Activated gamma-delta T cell (primary cell): ENCODE measurements around the gene RNU5D-1.
"Not testable (repeated sequence)": the region's sequence is repeated elsewhere in the genome, so short reads cannot be mapped to it uniquely, and the experiment has no call there.

Source experiments
- DNase-seq: peaks from one replicate; lab custom pipeline; 2025; lab: John Stamatoyannopoulos, UW

The RNU5D-1 gene

DNA sequence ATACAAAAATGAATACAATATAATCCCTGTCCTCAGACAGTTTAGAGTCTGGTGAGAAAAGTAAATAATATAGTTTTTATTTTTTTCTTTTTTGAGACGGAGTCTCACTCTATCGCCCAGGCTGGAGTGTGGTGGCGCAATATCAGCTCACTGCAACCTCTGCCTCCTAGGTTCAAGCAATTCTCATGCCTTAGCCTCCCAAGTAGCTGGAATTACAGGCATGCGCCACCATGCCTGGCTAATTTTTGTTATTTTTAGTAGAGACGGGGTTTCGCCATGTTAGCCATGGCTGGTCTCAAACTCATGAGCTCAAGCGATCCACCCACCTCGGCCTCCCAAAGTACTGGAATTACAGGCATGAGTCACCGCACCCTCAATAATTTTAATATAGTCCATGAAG, 31.6 kb downstream of the RNU5D-1 start:
- not testable (repeated sequence) for DNase-seq

DNA sequence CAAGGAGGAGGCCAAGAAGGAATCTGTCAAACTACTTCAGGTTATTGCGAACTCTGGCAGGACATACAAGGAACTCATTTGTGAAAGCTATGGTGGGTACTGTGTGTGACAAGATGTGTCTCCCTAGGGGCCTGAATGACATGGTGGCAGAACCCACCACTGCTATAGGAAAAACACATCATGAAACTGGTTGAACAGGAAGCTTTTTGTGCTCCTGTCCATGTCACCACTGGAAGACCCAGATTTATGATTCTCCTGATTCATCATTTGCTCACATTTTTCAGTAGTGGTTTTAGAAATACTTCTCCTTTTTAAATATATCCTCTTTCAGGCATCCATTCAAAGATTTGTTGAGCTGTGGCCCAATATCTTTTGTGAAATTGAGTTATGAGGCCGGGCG, 32.8 kb downstream of the RNU5D-1 start:
- no peak for DNase-seq

DNA sequence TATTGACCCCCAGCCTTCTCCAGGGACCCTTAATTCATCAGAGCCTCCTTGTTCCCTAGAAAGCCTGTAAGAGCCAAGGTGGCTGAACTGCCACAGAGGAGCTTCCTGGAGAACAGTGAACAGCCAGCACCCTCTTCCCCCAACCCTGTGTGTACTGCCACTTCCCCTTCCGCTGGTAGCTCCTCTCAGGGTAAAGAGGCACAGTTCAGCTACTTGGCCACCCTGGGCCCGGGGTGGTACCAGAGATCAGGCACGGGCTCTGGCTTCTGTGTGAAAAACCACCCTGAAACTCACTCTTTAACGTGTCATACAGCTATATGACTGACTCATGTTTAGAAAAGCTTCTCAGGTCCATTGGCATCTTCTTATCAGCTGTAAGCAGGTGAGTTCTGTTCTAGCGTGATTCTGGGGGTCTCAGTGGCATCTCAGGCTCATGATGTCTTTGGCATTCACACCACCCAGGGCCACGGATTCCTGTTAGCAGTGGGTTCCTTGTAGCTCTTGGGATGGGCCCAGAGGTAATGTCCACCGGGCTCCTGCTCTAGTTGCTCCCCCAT, 34.1 kb downstream of the RNU5D-1 start:
- DNase-seq = no peak

DNA sequence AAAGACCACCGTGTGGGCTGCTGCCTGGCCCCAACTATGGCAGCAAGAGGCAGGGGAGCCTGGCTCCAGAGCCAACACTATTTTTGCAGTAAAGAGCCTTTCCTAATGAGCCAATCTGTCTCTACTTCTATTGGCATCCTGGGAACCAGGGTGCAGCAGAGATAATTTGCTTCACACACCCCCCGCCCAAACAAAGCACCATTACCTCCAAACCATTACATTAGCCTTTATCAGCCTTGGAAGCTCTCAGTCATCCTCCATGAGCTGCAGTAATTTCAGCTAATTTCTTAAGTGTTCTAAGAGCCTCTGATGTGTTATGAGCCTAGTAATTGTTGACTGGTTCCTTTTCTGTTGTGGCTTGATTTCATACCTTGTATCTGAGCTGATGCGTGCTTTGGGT, 34.9 kb downstream of the RNU5D-1 start:
- no peak for DNase-seq

DNA sequence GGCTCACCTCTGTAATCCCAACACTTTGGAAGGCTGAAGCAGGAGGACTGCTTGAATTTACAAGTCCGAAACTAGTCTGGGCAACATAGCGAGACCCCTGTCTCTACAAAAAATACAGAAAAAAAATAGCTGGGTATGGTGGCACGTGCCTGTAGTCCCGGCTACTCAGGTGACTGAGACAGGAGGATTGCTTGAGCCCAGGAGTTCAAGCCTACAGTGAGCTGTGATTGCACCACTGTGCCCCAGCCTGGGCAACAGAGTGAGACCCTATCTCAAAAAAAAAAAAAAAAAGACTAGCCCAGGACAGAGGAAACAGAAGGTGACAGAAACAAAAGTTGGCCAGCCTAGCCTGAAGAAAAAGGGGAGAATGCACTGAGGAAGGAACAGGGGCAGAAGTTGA, 35.3 kb downstream of the RNU5D-1 start:
- DNase-seq = no peak

DNA sequence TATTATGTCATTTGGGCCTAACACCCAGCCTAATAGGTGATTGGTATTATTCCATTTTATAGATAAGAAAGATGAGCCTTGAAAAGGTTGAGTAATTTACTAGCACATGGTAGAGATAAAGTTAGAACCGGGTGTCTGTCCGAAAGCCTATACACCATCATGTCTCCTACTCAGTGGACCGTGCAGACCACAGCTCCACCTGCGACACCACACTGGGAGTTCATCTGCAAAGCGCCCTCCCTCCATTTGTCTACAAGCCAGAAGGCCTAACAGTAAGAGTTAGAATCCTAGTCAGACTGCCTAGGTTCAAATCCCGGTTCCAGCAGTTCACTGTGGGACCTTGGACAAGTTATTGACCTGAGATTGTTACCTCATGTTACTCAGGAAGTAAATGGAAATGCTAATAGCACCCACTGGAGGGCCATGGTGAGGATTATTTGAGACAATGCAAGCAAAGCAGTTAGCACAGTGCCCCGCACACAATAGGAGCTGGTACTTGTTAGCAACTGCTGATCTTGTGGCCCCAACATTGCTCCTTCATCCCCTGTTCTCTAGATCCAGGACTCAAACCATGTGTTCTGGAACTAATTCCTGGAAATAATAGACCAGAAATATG, 36.0 kb downstream of the RNU5D-1 start:
- DNase-seq = no peak

DNA sequence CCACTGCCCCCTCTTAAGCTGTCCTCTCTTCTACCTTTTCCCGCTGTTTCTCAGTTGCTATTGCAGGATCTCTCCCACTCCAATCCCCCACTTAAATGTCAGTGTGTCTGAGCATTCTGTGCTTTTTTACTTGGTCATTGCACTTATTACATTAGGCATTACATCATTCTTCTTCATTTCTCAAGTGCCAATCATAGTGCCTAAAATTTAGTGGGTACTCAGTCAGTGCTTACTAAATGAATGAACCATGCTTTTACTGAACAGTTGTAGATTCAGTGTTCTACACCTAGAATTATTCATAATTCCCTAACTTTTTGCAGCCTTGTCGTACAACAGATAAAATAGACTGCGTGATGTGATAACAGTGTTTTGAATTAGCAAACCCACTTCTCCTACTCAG, 37.1 kb downstream of the RNU5D-1 start:
- DNase-seq = no peak

DNA sequence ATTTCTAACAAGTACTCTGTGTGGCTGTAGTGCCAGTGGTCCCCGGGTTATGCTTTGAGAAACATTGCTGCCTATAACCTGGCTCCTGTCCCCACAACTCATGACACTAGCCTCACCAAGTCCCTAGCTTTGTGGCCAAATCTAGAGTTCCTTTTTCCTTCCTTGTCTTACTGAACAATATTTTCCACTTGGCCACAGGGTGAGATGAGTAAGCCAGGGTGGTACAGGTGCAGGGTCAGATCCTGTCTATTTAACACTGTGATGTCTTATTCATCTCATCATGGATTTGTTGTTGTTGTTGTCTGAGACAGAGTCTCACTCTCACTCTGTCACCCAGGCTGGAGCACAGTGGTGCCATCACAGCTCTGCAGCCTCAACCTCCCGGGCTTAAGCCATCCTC, 37.8 kb downstream of the RNU5D-1 start:
- DNase-seq = no peak

DNA sequence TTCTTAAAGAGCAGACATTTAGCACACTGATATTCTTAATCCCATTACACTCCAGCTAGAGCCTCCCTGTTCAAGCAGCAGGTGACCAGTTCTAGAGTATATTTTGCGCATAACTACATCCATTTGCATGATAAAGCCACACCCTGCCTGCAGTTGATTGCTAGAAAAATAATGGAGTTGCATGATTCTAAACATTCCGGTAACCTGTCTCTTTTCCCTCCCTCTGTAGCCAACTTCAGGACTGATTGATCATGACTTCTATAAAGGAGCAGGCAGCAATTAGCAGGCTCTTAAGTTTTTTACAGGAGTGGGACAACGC, 41.6 kb downstream of the RNU5D-1 start:
- DNase-seq = no peak

DNA sequence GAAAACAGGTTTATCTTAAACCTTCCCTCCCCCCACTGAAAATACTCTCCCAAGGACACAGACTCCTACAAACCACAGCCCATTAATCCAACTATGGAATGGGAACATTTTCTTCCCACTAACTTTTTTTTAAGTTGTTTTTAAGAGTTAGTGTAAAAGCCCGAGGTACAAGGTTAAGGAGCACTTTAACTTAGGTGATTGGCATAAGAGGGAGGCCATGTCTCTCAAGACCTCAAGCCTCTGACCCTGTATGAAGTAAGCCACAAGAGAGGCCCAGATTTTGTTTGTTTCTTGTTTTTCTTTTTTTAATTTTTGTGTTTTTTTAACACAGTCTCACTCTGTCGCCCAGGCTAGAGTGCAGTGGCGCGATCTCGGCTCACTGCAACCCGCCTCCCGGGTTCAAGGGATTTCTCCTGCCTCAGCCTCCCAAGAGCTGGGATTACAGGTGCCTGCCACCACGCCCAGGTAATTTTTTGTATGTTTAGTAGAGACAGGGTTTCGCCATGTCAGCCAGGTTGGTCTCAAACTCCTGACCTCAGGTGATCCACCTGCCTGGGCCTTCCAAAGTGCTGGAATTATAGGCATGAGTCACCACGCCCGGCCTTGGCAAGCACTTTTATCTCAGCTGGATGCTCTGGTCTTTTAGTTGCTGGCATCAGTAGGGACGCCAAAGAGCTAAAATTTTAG, 42.1 kb downstream of the RNU5D-1 start:
- no peak for DNase-seq

DNA sequence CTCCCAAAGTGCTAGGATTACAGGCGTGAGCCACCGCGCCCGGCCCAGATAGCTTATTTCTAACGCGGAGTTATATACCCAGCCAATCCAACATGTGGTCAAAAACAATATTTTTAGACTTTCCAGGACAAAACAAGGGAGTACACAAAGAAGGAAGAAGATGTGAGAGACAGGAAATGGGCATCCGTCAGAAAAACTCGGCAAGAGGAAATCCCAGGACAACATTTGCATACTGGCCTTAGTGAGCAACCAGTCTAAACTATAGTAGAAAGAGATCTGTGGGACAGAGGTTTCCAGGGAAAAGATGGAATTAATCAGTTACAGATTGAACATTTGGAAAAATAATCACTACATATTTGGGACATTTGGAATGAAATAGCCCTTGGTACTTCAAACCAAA, 45.1 kb downstream of the RNU5D-1 start:
- no peak for DNase-seq

DNA sequence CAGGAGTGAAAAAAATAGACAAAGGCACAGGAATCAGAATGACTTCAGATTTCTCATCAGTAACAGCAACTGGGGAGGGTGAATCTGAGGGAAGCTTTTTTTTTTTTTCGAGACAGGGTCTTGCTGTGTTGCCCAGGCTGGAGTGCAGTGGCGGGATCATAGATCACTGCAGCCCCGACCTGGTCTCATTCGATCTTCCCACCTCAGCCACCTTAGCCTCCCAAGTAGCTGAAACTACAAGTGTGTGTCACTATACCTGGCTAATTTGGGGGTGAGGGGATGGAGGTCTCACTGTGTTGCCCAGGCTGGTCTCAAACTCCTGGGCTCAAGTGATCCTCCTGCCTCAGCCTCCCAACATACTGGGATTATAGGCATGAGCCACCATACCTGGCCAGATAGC, 45.8 kb downstream of the RNU5D-1 start:
- DNase-seq = no peak

DNA sequence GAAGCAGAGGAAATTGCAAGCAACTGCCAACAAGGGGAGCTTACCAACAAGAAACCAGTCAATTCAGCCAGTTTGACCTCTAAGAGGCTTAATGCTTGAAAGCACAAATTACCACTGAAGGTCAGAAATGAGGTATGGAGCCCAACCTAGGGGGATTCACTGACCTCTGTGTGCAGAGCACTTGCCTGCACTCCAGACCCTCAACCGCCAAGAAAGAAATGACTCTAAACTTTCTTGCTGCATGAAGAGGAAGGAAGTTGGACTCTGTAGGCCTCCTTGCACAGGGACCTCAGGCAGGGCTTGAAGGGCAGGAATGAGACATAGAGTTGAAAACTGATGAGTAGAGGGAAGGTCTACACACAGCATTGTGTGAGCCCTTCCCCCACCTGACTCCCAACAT, 46.4 kb downstream of the RNU5D-1 start:
- DNase-seq = no peak

DNA sequence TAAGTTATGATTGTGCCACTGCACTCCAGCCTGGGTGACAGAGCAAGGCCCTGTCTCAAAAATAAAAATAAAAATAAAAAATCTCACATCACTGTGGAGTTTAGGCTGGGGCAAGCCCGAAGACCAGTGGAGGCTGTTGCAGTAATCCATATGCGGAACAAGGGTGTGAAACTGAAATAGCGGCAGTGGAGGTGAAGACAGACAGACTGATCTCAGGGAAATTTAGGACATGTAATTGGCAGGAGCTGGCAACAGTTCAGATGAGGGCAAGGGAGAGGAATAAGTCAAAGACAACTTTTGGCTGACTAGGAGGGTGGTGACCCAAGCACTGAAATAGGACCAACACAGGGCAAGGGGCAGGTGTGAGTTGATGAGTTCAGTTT, 48.1 kb downstream of the RNU5D-1 start:
- no peak for DNase-seq

DNA sequence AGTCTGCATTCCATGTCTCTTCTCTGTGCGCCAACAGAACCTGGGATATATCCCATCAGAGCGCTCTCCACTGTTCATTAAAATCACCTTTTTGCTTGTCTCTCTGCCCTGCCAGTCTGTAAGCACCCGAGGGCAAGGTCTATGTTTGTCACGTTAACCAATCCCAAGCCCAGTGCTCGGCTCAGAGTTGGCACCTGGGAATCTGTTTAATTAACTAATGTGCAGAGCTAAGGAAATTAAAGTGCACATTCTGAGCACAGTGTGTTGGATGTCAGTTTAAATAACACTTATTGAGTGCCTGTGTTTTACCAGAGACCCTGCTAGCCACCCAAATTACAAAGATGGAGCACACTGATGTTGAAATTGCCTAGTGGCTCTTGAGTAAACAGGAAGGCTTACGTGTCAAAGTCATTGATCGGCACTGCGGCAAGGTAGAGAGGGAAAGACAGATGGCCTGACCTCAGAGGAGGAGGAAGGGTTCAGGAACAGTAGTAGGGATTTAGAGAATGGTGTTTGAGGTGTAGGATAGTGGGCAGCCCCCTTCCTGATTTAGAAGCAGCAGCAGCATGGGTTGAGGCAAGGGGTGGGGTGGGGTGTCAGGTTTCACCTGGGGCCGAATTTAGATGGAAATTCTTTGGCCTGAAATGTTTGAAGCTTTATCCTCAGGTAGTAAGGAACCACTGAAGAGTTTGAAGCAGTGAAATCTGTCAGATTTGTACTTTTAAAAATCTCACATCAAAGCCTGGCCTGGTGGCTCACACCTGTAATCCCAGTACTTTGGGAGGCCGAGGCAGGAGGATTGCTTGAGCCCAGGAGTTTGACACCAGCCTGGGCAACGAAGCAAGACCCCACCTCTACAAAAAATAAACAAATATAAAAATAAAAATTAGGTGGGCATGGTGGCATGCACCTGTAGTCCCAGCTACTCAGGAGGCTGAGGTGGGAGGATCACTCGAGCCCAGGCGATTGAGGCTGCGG, 48.8 kb downstream of the RNU5D-1 start:
- DNase-seq = no peak
